DND-41 (cell line): ENCODE measurements around the gene HIPK4.

Experiments
- ATAC-seq: fragments of 200-7000 bp; cut with Tn5 transposase; 3 replicates; pipeline ENCODE4 v1.9.1; 2021; ENCODE audit warnings: low read depth; ENCODE audit not compliant: insufficient read depth
- DNase-seq: peaks from one replicate; pipeline ENCODE4 v3.0.0-alpha.2; 2020
- H2AFZ ChIP-seq: 2 replicates; pipeline ENCODE4 v1.6.0; 2012; ENCODE audit warnings: low read depth, low read length
- H3K27ac ChIP-seq: 2 replicates; pipeline ENCODE4 v1.5.1; 2012; ENCODE audit warnings: low read length, inconsistent platforms
- H3K27me3 ChIP-seq: fragments of 200-600 bp; sonication (generic); 2 replicates; pipeline ENCODE4 v1.6.0; 2012; ENCODE audit warnings: low read length, mild to moderate bottlenecking, inconsistent platforms; ENCODE audit not compliant: insufficient read depth, poor library complexity
- H3K36me3 ChIP-seq: 2 replicates; pipeline ENCODE4 v1.5.1; 2012; ENCODE audit warnings: low read length, inconsistent platforms; ENCODE audit not compliant: insufficient read depth
- H3K4me1 ChIP-seq: 2 replicates; pipeline ENCODE4 v1.5.1; 2012; ENCODE audit warnings: mild to moderate bottlenecking, low read length; ENCODE audit not compliant: insufficient read depth
- H3K4me2 ChIP-seq: 2 replicates; pipeline ENCODE4 v1.6.0; 2012; ENCODE audit warnings: mild to moderate bottlenecking, moderate library complexity, low read length, inconsistent platforms; ENCODE audit not compliant: insufficient read depth
- H3K4me3 ChIP-seq, 2 experiments: fragments of 200-600 bp in 1 of 2; shearing (Covaris generic) in 1 of 2; 2 replicates each; pipeline ENCODE4 v1.5.1; 2012 to 2016; ENCODE audit warnings: inconsistent platforms in 2 of 2, low read length in 2 of 2, mild to moderate bottlenecking in 2 of 2, low read depth in 1 of 2, moderate library complexity in 1 of 2
- H3K79me2 ChIP-seq: 2 replicates; pipeline ENCODE4 v1.6.0; 2012; ENCODE audit warnings: low read length, inconsistent platforms; ENCODE audit not compliant: insufficient read depth
- H3K9ac ChIP-seq: 2 replicates; pipeline ENCODE4 v1.6.0; 2012; ENCODE audit warnings: low read depth, mild to moderate bottlenecking, inconsistent platforms, low read length, moderate library complexity
- H3K9me3 ChIP-seq: 2 replicates; pipeline ENCODE4 v1.5.1; 2012; ENCODE audit warnings: low read length, moderate library complexity, mild to moderate bottlenecking, inconsistent platforms; ENCODE audit not compliant: insufficient read depth, severe bottlenecking
- H4K20me1 ChIP-seq: 2 replicates; pipeline ENCODE4 v1.6.0; 2012; ENCODE audit warnings: low read length; ENCODE audit not compliant: insufficient read depth
- EZH2 ChIP-seq: IDR thresholded peaks from 3 replicates; pipeline ENCODE4 v1.6.1; 2012; ENCODE audit warnings: borderline replicate concordance, low read depth, mild to moderate bottlenecking, moderate library complexity, low read length, inconsistent platforms; ENCODE audit not compliant: severe bottlenecking
- TF ChIP-seq, protein P1 (sequence below): IDR thresholded peaks from 2 replicates; pipeline ENCODE4 v1.5.1; 2012; ENCODE audit warnings: borderline replicate concordance, low read length, moderate library complexity, mild to moderate bottlenecking; ENCODE audit not compliant: poor library complexity, severe bottlenecking; ENCODE audit errors: extremely low read depth

HIPK4 gene

DNA sequence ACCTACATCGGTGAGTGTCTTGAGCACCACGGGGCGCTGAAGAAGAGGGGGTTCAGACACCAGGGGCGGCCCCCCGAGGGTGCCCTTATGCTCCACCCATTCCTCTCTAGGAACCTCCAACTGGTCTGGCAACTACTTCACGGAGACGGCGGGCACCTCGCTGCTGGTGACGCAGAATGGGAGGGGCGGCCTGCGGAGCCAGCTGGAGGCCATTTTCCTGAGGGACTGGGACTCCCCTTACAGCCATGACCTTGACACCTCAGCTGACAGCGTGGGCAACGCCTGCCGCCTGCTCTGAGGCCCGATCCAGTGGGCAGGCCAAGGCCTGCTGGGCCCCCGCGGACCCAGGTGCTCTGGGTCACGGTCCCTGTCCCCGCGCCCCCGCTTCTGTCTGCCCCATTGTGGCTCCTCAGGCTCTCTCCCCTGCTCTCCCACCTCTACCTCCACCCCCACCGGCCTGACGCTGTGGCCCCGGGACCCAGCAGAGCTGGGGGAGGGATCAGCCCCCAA lies 12.1 kb downstream of the HIPK4 start:
- no peak overlapping the region for H3K4me2 ChIP-seq
- ATAC-seq = no peak

DNA sequence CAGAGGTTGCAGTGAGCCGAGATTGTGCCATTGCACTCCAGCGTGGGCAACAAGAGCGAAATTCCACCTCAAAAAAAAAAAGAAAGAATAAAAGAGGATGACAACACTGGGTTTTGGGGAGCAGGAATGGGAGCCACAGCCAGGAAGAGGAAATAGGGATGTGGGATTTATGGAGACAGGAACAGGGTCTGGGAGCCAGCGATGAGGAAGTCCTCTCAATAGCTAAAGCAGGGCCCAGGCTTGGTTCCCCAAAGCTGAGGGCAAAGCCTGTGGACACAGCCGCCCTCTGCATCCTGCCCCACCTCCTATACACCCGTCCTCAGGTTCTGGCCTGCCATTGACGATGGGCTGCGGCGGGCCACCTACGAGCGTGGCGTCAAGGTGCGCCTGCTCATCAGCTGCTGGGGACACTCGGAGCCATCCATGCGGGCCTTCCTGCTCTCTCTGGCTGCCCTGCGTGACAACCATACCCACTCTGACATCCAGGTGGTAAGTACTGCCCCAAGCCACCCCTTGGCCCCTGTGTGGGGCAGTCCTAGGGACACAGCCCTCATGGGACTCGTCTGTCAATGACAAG lies 13.6 kb downstream of the HIPK4 start:
- Histone ChIP-seq H3K9ac (no peak overlapping the region), H3K79me2 (no peaks in the 10 kb centered on the region), H3K4me1 (no peaks in the 10 kb centered on the region), H4K20me1 (no peaks in the 10 kb centered on the region; the same call in 1 of the 2 replicates), H3K27ac (no peak overlapping the region), H3K9me3 (no peaks in the 10 kb centered on the region), H3K27me3 (no peaks in the 10 kb centered on the region), H3K36me3 (peaks cover 16% of the 10 kb centered on the region; the same call in 1 of the 2 replicates), H3K4me2 (no peak overlapping the region), H3K4me3 (no peak overlapping the region), H2AFZ (no peak overlapping the region)
- no peak for TF ChIP-seq EZH2
- TF ChIP-seq, protein P1, sequence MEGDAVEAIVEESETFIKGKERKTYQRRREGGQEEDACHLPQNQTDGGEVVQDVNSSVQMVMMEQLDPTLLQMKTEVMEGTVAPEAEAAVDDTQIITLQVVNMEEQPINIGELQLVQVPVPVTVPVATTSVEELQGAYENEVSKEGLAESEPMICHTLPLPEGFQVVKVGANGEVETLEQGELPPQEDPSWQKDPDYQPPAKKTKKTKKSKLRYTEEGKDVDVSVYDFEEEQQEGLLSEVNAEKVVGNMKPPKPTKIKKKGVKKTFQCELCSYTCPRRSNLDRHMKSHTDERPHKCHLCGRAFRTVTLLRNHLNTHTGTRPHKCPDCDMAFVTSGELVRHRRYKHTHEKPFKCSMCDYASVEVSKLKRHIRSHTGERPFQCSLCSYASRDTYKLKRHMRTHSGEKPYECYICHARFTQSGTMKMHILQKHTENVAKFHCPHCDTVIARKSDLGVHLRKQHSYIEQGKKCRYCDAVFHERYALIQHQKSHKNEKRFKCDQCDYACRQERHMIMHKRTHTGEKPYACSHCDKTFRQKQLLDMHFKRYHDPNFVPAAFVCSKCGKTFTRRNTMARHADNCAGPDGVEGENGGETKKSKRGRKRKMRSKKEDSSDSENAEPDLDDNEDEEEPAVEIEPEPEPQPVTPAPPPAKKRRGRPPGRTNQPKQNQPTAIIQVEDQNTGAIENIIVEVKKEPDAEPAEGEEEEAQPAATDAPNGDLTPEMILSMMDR = no peak
- DNase-seq = no peak
- no peak for ATAC-seq

More for the DNA sequence above, 12.1 kb downstream of the HIPK4 start:
- Histone ChIP-seq H3K36me3 (peaks cover 3% of the 10 kb centered on the region; the same call in 1 of the 2 replicates), H3K27me3 (no peaks in the 10 kb centered on the region), H2AFZ (no peak overlapping the region), H4K20me1 (no peaks in the 10 kb centered on the region; the same call in 1 of the 2 replicates), H3K27ac (no peak overlapping the region), H3K79me2 (no peaks in the 10 kb centered on the region), H3K4me3 (no peak overlapping the region), H3K9me3 (no peaks in the 10 kb centered on the region), H3K4me1 (no peaks in the 10 kb centered on the region), H3K9ac (no peak overlapping the region)
- DNase-seq = no peak
- TF ChIP-seq, protein P1 = no peak
- TF ChIP-seq EZH2 = no peak

DNA sequence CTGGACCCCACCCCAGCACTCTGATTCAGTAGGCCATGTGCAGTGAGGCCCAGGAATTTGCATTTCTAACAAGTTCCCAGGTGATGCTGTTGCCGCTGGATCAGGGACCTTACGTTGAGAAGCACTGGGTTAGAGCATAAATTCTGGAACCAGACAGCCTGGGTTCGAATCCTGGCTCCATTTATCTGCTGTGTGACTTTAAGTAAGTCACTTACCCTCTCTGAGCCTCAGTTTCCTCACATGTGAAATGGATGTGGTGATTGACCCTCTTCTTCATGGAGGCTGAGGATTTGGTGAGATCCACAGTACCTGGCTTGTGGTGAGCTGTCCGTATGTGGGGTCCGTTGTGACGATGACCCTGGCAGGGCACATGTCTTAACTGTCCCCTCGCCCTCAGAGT lies 15.9 kb downstream of the HIPK4 start:
- ATAC-seq = no peak
- H3K79me2 ChIP-seq = no peaks in the 10 kb centered on the region
- no peak for TF ChIP-seq EZH2
- TF ChIP-seq, protein P1 = no peak
- H3K9me3 ChIP-seq = no peaks in the 10 kb centered on the region
- H3K4me3 ChIP-seq = no peak overlapping the region
- no peak overlapping the region for H3K27ac ChIP-seq
- H3K4me1 ChIP-seq = no peaks in the 10 kb centered on the region
- no peak overlapping the region for H3K9ac ChIP-seq
- peaks cover 16% of the 10 kb centered on the region; the same call in 1 of the 2 replicates for H3K36me3 ChIP-seq
- no peak for DNase-seq
- no peak overlapping the region for H3K4me2 ChIP-seq
- H4K20me1 ChIP-seq = no peaks in the 10 kb centered on the region
- no peaks in the 10 kb centered on the region for H3K27me3 ChIP-seq
- H2AFZ ChIP-seq = no peak overlapping the region

DNA sequence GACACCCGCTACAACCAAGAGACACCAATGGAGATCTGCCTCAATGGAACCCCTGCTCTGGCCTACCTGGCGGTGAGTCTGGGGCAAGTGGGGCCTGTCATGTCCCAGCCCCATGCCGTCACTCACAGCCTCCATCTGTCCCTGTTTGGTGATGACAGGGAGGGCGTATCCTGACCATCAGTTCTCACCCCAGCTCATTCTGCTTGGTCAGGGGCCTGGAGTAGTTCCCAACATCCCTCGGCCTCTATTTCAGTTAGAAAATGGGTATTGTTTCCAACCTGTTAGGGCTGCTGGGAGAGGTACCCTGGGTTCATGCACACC lies 18.2 kb downstream of the HIPK4 start:
- H3K9ac ChIP-seq = no peak overlapping the region
- TF ChIP-seq, protein P1 = no peak
- TF ChIP-seq EZH2 = no peak
- no peak for DNase-seq
- H3K27me3 ChIP-seq = no peaks in the 10 kb centered on the region
- no peaks in the 10 kb centered on the region for H4K20me1 ChIP-seq
- H3K36me3 ChIP-seq = peaks cover 22% of the 10 kb centered on the region
- no peaks in the 10 kb centered on the region for H3K9me3 ChIP-seq
- H3K4me3 ChIP-seq = no peak overlapping the region
- H2AFZ ChIP-seq = no peak overlapping the region
- ATAC-seq = no peak
- H3K79me2 ChIP-seq = no peaks in the 10 kb centered on the region
- no peak overlapping the region for H3K27ac ChIP-seq
- no peak overlapping the region for H3K4me2 ChIP-seq
- H3K4me1 ChIP-seq = no peaks in the 10 kb centered on the region
